Neural crest cell (in vitro differentiated cells): ENCODE data around the gene CLASP1. TPM values are rescaled to one million over a fixed set of nuclear protein-coding genes. Genes with fewer than 3 reads are reported as not detected.
A peak's percentile ranks its signal among the peaks of the same experiment; 100 is the strongest.
"Not testable (repeated sequence)": the region's sequence is repeated elsewhere in the genome, so short reads cannot be mapped to it uniquely, and the experiment has no call there.

ENCODE experiments used
- DNase-seq: peaks from one replicate; pipeline ENCODE4 v3.0.0; 2021; ENCODE audit warnings: low read depth, mixed read lengths, low spot score
- H3K27ac Mint-ChIP-seq: one replicate; pipeline ENCODE4 v1.8.0; 2021; ENCODE audit warnings: mild to moderate bottlenecking, mixed read lengths; ENCODE audit not compliant: unreplicated experiment
- H3K27me3 Mint-ChIP-seq: 2 replicates; pipeline ENCODE4 v1.8.0; 2021; ENCODE audit warnings: low read depth, mild to moderate bottlenecking, mixed read lengths
- H3K36me3 Mint-ChIP-seq: 2 replicates; pipeline ENCODE4 v1.8.0; 2021; ENCODE audit warnings: low read depth, mild to moderate bottlenecking, mixed read lengths
- H3K4me1 Mint-ChIP-seq: 2 replicates; pipeline ENCODE4 v1.8.0; 2021; ENCODE audit warnings: mixed read lengths
- H3K4me3 Mint-ChIP-seq: one replicate; pipeline ENCODE4 v1.8.0; 2021; ENCODE audit warnings: mild to moderate bottlenecking, mixed read lengths
- H3K9me3 Mint-ChIP-seq: 2 replicates; pipeline ENCODE4 v1.8.0; 2021; ENCODE audit warnings: mixed read lengths
- CTCF ChIP-seq: fragments of 200-600 bp; sonication (generic); conservative IDR thresholded peaks from 2 replicates; pipeline ENCODE4 v1.5.0; 2021; ENCODE audit warnings: antibody characterized with exemption, mild to moderate bottlenecking
- total RNA-seq: library from RNA; stranded (reverse); gene quantifications from 2 replicates; pipeline ENCODE4 v1.2.1, GENCODE V29; 2021

The CLASP1 gene
- total RNA-seq, 1 donor from 2014 or later = 95.8 TPM

- Mint-ChIP-seq H3K4me1 (peaks cover 74% of the 10 kb centered on the region), H3K27ac (peak overlapping the region; percentile 39), H3K9me3 (peaks cover 2% of the 10 kb centered on the region), H3K36me3 (peaks cover 3% of the 10 kb centered on the region), H3K4me3 (peak overlapping the region; percentile 32), H3K27me3 (no peaks in the 10 kb centered on the region)
- no peak for DNase-seq
- no peak for TF ChIP-seq CTCF
These were observed 84.4 kb downstream of the CLASP1 start for GRCh38 chr2:121564905-121565304.

GRCh38 chr2:121563754-121564153, 85.5 kb downstream of the CLASP1 start:
- not testable (repeated sequence) for H3K27me3 Mint-ChIP-seq, H3K4me3 Mint-ChIP-seq, H3K27ac Mint-ChIP-seq, H3K36me3 Mint-ChIP-seq, H3K9me3 Mint-ChIP-seq, DNase-seq
- H3K4me1 Mint-ChIP-seq = peaks cover 65% of the 10 kb centered on the region

GRCh38 chr2:121562269-121563176, 86.7 kb downstream of the CLASP1 start:
- TF ChIP-seq CTCF = no peak
- Mint-ChIP-seq H3K27ac (peak overlapping the region; percentile 83), H3K9me3 (peaks cover 2% of the 10 kb centered on the region), H3K27me3 (no peaks in the 10 kb centered on the region), H3K4me3 (no peak overlapping the region), H3K4me1 (peaks cover 52% of the 10 kb centered on the region), H3K36me3 (peaks cover 3% of the 10 kb centered on the region)
- no peak for DNase-seq

GRCh38 chr2:121561617-121562268, 87.5 kb downstream of the CLASP1 start:
- H3K9me3 Mint-ChIP-seq = peaks cover 2% of the 10 kb centered on the region
- peaks cover 3% of the 10 kb centered on the region for H3K36me3 Mint-ChIP-seq
- H3K27me3 Mint-ChIP-seq = no peaks in the 10 kb centered on the region
- no peak overlapping the region for H3K27ac Mint-ChIP-seq
- TF ChIP-seq CTCF = no peak
- DNase-seq = no peak
- no peak overlapping the region for H3K4me3 Mint-ChIP-seq
- H3K4me1 Mint-ChIP-seq = peaks cover 49% of the 10 kb centered on the region

GRCh38 chr2:121558329-121558728, 90.9 kb downstream of the CLASP1 start:
- Mint-ChIP-seq H3K27ac (no peak overlapping the region), H3K27me3 (no peaks in the 10 kb centered on the region), H3K36me3 (peaks cover 2% of the 10 kb centered on the region), H3K4me1 (peaks cover 36% of the 10 kb centered on the region), H3K9me3 (no peaks in the 10 kb centered on the region), H3K4me3 (no peak overlapping the region)
- DNase-seq = no peak
- no peak for TF ChIP-seq CTCF

- no peak for TF ChIP-seq CTCF
- H3K4me3 Mint-ChIP-seq = no peak overlapping the region
- peaks cover 16% of the 10 kb centered on the region for H3K4me1 Mint-ChIP-seq
- peaks cover 12% of the 10 kb centered on the region for H3K9me3 Mint-ChIP-seq
- no peak for DNase-seq
- peaks cover 14% of the 10 kb centered on the region for H3K36me3 Mint-ChIP-seq
- H3K27ac Mint-ChIP-seq = no peak overlapping the region
- H3K27me3 Mint-ChIP-seq = no peaks in the 10 kb centered on the region
These were observed 94.3 kb downstream of the CLASP1 start for GRCh38 chr2:121555008-121555407.

GRCh38 chr2:121552477-121553180, 96.6 kb downstream of the CLASP1 start:
- not testable (repeated sequence) for DNase-seq, H3K27me3 Mint-ChIP-seq, H3K27ac Mint-ChIP-seq, H3K4me3 Mint-ChIP-seq
- Mint-ChIP-seq H3K4me1 (peaks cover 20% of the 10 kb centered on the region), H3K9me3 (peaks cover 27% of the 10 kb centered on the region), H3K36me3 (peaks cover 33% of the 10 kb centered on the region)
